Measurements from ENCODE around the gene DPP4. TPM values are rescaled to one million over a fixed set of nuclear protein-coding genes. Genes with fewer than 3 reads are reported as not detected.

The DPP4 gene
- total RNA-seq, 2 experiments from 2014 or later = not detected

GRCh38 chr2:162079514-162079913 lies 5.5 kb upstream of the DPP4 start:
- H2AFZ ChIP-seq (ENCODE audit: low read length) = no peak overlapping the region
- no peaks in the 10 kb centered on the region for H4K20me1 ChIP-seq (ENCODE audit: insufficient read depth, low read length)
- BruUV-seq (replicated peaks) = no TSS peak
- no peak for DNase-seq (ENCODE audit: low spot score)
- no peak overlapping the region for H3K27ac ChIP-seq (ENCODE audit: low read depth, low read length, poor library complexity, severe bottlenecking)
- no peak overlapping the region for H3K4me2 ChIP-seq (ENCODE audit: low read length)
- TF ChIP-seq CTCF (conservative IDR thresholded peaks at IDR 0.05; ENCODE audit: low read length) (no peak), EZH2phosphoT487 (IDR thresholded peaks at IDR 0.05; ENCODE audit: borderline replicate concordance, low read depth, low read length) (no peak)
- no peak overlapping the region for H3K4me3 ChIP-seq (ENCODE audit: low read depth, low read length, poor library complexity, severe bottlenecking)
- no peaks in the 10 kb centered on the region for H3K36me3 ChIP-seq (ENCODE audit: insufficient read depth, low read length)
- no peaks in the 10 kb centered on the region for H3K9me3 ChIP-seq (ENCODE audit: low read length)
- intact Hi-C loops (cut with micrococcal nuclease; ENCODE audit: unreplicated experiment) = no loop called here
- POLR2A ChIA-PET = no interaction called here
- no peaks in the 10 kb centered on the region for H3K4me1 ChIP-seq (ENCODE audit: insufficient read depth, low read length, poor library complexity, severe bottlenecking)
- CTCF ChIA-PET (ENCODE audit: unreplicated experiment) = no interaction called here
- H3K9me2 ChIP-seq (ENCODE audit: insufficient read depth, low read length) = no peaks in the 10 kb centered on the region
- no peaks in the 10 kb centered on the region for H3K79me2 ChIP-seq (ENCODE audit: insufficient read depth, low read depth, low read length)

- H3K4me3 ChIP-seq (ENCODE audit: low read depth, low read length, poor library complexity, severe bottlenecking) = no peak overlapping the region
- BruUV-seq (replicated peaks) = no TSS peak
These were observed 1.7 kb upstream of the DPP4 start for GRCh38 chr2:162075689-162076132.

More at GRCh38 chr2:162075689-162076132, 1.7 kb upstream of the DPP4 start:
- Histone ChIP-seq H3K79me2 (ENCODE audit: insufficient read depth, low read depth, low read length) (no peaks in the 10 kb centered on the region), H3K9me3 (ENCODE audit: low read length) (no peaks in the 10 kb centered on the region), H3K4me2 (ENCODE audit: low read length) (no peak overlapping the region), H4K20me1 (ENCODE audit: insufficient read depth, low read length) (no peaks in the 10 kb centered on the region), H3K27ac (ENCODE audit: low read depth, low read length, poor library complexity, severe bottlenecking) (no peak overlapping the region), H3K9me2 (ENCODE audit: insufficient read depth, low read length) (no peaks in the 10 kb centered on the region), H2AFZ (ENCODE audit: low read length) (no peak overlapping the region), H3K36me3 (ENCODE audit: insufficient read depth, low read length) (no peaks in the 10 kb centered on the region), H3K4me1 (ENCODE audit: insufficient read depth, low read length, poor library complexity, severe bottlenecking) (no peaks in the 10 kb centered on the region)
- CTCF ChIA-PET (ENCODE audit: unreplicated experiment) = no interaction called here
- TF ChIP-seq EZH2phosphoT487 (IDR thresholded peaks at IDR 0.05; ENCODE audit: borderline replicate concordance, low read depth, low read length) (no peak), CTCF (conservative IDR thresholded peaks at IDR 0.05; ENCODE audit: low read length) (no peak)
- DNase-seq (ENCODE audit: low spot score) = no peak
- intact Hi-C loops (cut with micrococcal nuclease; ENCODE audit: unreplicated experiment) = no loop called here
- POLR2A ChIA-PET = no interaction called here

All from OCI-LY7 (cell line).